HepG2 (cell line): Measurements from ENCODE around the gene TM7SF3. TPM values are rescaled to one million over a fixed set of nuclear protein-coding genes. Genes with fewer than 3 reads are reported as not detected.

Experiments
- ATAC-seq: fragments of 200-7000 bp; cut with Tn5 transposase; 3 replicates; pipeline ENCODE4 v1.9.1; 2020; ENCODE audit warnings: mild to moderate bottlenecking, moderate library complexity
- BruUV-seq: library from RNA; stranded (reverse); fragments of 400-500 nt; replicated peaks from 2 replicates; lab custom pipeline; 2021; lab: Mats Ljungman, UMichigan
- CTCF ChIA-PET: fragments of 300-600 bp; formaldehyde crosslinking; extraction: SDS; loops from one replicate; lab custom pipeline; 2021; ENCODE audit warnings: low total read pairs, inconsistent platforms, low intra/inter-chr PET ratio; lab: Yijun Ruan, JAX
- POLR2A ChIA-PET: fragments of 350-600 bp; sonication (Branson Sonifier 250); formaldehyde crosslinking; loops from one replicate; lab custom pipeline; 2020; ENCODE audit warnings: antibody characterized with exemption, inconsistent platforms; lab: Yijun Ruan, JAX
- DNase-seq: peaks from one replicate; pipeline ENCODE4 v3.0.0-alpha.2; 2015; ENCODE audit warnings: low spot score
- FAIRE-seq: peaks from 3 replicates; lab custom pipeline; 2011; peaks lifted over from hg19 to GRCh38; lab: Jason Lieb, UNC
- H2AFZ ChIP-seq: one replicate; pipeline ENCODE4 v1.6.1; 2011; ENCODE audit warnings: low read length, inconsistent platforms
- H3K27ac ChIP-seq: fragments of 300-600 bp; 3 replicates; pipeline ENCODE4 v1.8.0; 2011; ENCODE audit warnings: mixed run types, mild to moderate bottlenecking, mixed read lengths, low read length, inconsistent platforms; ENCODE audit not compliant: insufficient read depth; ENCODE audit errors: extremely low read length
- H3K27me3 ChIP-seq, 2 experiments: fragments of 200-600 bp in 1 of 2; 2 replicates in 1 of 2; 3 replicates in 1 of 2; pipeline versions ENCODE4 v1.6.0 to v1.8.0; 2011; ENCODE audit warnings: low read length in 2 of 2, mild to moderate bottlenecking in 2 of 2, moderate library complexity in 2 of 2, inconsistent platforms in 1 of 2; ENCODE audit not compliant: insufficient read depth in 2 of 2, control insufficient read depth in 1 of 2
- H3K36me3 ChIP-seq, 2 experiments: fragments of 200-600 bp in 1 of 2; replicated peaks in 1 of 2; 2 replicates in 1 of 2; 3 replicates in 1 of 2; pipeline versions ENCODE4 v1.5.1 to v1.8.0; 2011; ENCODE audit warnings: low read length in 2 of 2, inconsistent platforms in 1 of 2; ENCODE audit not compliant: insufficient read depth in 2 of 2, control insufficient read depth in 1 of 2
- H3K4me1 ChIP-seq: 2 replicates; pipeline ENCODE4 v1.5.1; 2012; ENCODE audit warnings: low read length, inconsistent platforms; ENCODE audit not compliant: insufficient read depth
- H3K4me2 ChIP-seq: 2 replicates; pipeline ENCODE4 v1.6.0; 2011; ENCODE audit warnings: low read depth, low read length, inconsistent platforms
- H3K4me3 ChIP-seq, 3 experiments: fragments of 200-600 bp in 1 of 3; sonication (generic), shearing (Covaris generic) in 1 of 3; replicated peaks in 1 of 3; 2 replicates each; pipeline ENCODE4 v1.5.1; 2011 to 2016; ENCODE audit warnings: low read length in 3 of 3, inconsistent platforms in 2 of 3, low read depth in 2 of 3, mild to moderate bottlenecking in 2 of 3, control low read depth in 1 of 3, mixed read lengths in 1 of 3; ENCODE audit not compliant: insufficient read depth in 1 of 3
- H3K79me2 ChIP-seq: one replicate; pipeline ENCODE4 v1.6.1; 2011; ENCODE audit warnings: low read length, inconsistent platforms; ENCODE audit not compliant: insufficient read depth
- H3K9ac ChIP-seq: 2 replicates; pipeline ENCODE4 v1.6.0; 2011; ENCODE audit warnings: mild to moderate bottlenecking, low read depth, low read length, inconsistent platforms; ENCODE audit not compliant: insufficient read depth
- H3K9me3 ChIP-seq: 2 replicates; pipeline ENCODE4 v1.5.1; 2012; ENCODE audit warnings: mild to moderate bottlenecking, low read length
- H4K20me1 ChIP-seq: 2 replicates; pipeline ENCODE4 v1.6.0; 2011; ENCODE audit warnings: inconsistent platforms, mild to moderate bottlenecking, low read length, moderate library complexity; ENCODE audit not compliant: insufficient read depth
- IRX3 ChIP-seq: sonication (generic); formaldehyde crosslinking; IDR thresholded peaks from 2 replicates; pipeline ENCODE4 v1.8.1; 2023; ENCODE audit warnings: mild to moderate bottlenecking, low read depth, missing genetic modification reagents, borderline replicate concordance
- KLF16 ChIP-seq, 2 experiments: sonication (generic) in 1 of 2; formaldehyde crosslinking in 1 of 2; IDR thresholded peaks; 2 replicates each; pipeline versions ENCODE4 v1.6.1 to v1.8.0; 2016 to 2023; ENCODE audit warnings: missing genetic modification reagents in 2 of 2, missing compliant biosample characterization in 1 of 2
- MATR3 ChIP-seq: sonication (generic); formaldehyde crosslinking; IDR thresholded peaks from 2 replicates; pipeline ENCODE4 v1.4.0; 2020; ENCODE audit warnings: missing genetic modification reagents
- MEIS2 ChIP-seq: sonication (generic); formaldehyde crosslinking; IDR thresholded peaks from 2 replicates; pipeline ENCODE4 v1.9.0; 2021; ENCODE audit warnings: mild to moderate bottlenecking, missing genetic modification reagents
- SP5 ChIP-seq: IDR thresholded peaks from 2 replicates; pipeline ENCODE4 v1.6.1; 2016; ENCODE audit warnings: low read depth, borderline replicate concordance
- TEF ChIP-seq: sonication (generic); formaldehyde crosslinking; IDR thresholded peaks from 2 replicates; pipeline ENCODE4 v1.5.0; 2020; ENCODE audit warnings: missing genetic modification reagents
- ZNF317 ChIP-seq: sonication (generic); formaldehyde crosslinking; IDR thresholded peaks from 2 replicates; pipeline ENCODE4 v1.5.0; 2020; ENCODE audit warnings: mild to moderate bottlenecking, missing genetic modification reagents
- ZNF333 ChIP-seq: sonication (generic); formaldehyde crosslinking; IDR thresholded peaks from 2 replicates; pipeline ENCODE4 v1.4.0; 2020; ENCODE audit warnings: mild to moderate bottlenecking, missing genetic modification reagents, borderline replicate concordance
- ZNF354B ChIP-seq: sonication (generic); formaldehyde crosslinking; IDR thresholded peaks from 2 replicates; pipeline ENCODE4 v1.8.0; 2022; ENCODE audit warnings: mild to moderate bottlenecking, missing genetic modification reagents
- ZNF746 ChIP-seq: sonication (generic); formaldehyde crosslinking; IDR thresholded peaks from 2 replicates; pipeline ENCODE4 v1.8.0; 2022; ENCODE audit warnings: mild to moderate bottlenecking, missing genetic modification reagents
- WGBS: methylation state at CpG from one replicate; pipeline ENCODE4 v1.1.6; 2017; ENCODE audit warnings: low lambda C conversion rate; 5-methylcytosine and 5-hydroxymethylcytosine counted together
- in situ Hi-C: cut with HindIII; loops from 2 replicates; pipeline ENCODE4 v1.10.0; 2017; ENCODE audit warnings: low pct_unique_long_range_greater_than_20kb; ENCODE audit not compliant: extremely low pct_ligation_motif_present
- intact Hi-C: fragments of 100-400 bp; cut with micrococcal nuclease; formaldehyde crosslinking; loops from one replicate; pipeline ENCODE4 v1.10.0; 2022; ENCODE audit not compliant: unreplicated experiment
- polyA plus RNA-seq, 8 experiments: library from polyadenylated mRNA; depleted of rRNA in 3 of 8; stranded (reverse) in 7 of 8; unstranded in 1 of 8; fragments of >200 nt; fragmentation: Illumina TruSeq in 4 of 8; extraction: Trizol in 4 of 8; gene quantifications; 2 replicates each; pipeline versions ENCODE4 v1.2.1 to v1.2.3, GENCODE V29; 2011 to 2016; ENCODE audit warnings: low read depth in 4 of 8, missing spikeins in 1 of 8, mixed read lengths in 1 of 8; ENCODE audit not compliant: insufficient read depth in 1 of 8
- total RNA-seq, 5 experiments: library from RNA; depleted of rRNA; stranded (reverse); fragments of >200 nt; fragmentation: Illumina TruSeq; extraction: Trizol; gene quantifications; 2 replicates each; pipeline ENCODE4 v1.2.3, GENCODE V29; 2016; ENCODE audit warnings: low read depth in 1 of 5
- TF ChIP-seq, protein P1 (sequence below): sonication (generic); formaldehyde crosslinking; IDR thresholded peaks from 2 replicates; pipeline ENCODE4 v1.4.0; 2020; ENCODE audit warnings: missing genetic modification reagents

Gene TM7SF3
- total and polyA plus RNA-seq, 2 of the 13 experiments (the other 11 are each of a cell fraction or from before 2014, with no cell fraction given): 116 to 142 TPM

DNA sequence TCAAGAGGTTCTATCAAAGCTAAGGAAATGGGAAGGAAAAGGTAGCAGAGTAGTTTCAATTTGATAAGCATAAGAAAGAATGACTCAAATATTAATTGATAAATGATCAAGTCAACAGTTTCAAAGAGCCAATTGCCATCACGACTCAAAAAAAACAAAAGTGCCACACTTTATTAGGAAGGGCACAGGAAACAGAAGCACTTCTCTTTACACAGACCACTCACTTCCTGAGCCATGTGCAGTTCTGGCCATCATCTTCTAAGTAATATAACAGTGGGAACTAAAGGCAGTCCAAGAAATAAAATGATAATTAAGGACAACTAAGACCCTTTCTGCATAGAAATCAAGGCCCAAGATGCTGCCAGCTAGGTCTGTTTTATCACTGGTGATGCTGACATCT is 13.2 kb downstream of the TM7SF3 start:
- no TSS peak for BruUV-seq
- 100% methylated on average over 1 of the region's 1 CpG for WGBS
- Histone ChIP-seq H3K27ac (no peak overlapping the region), H3K27me3 (no peaks in the 10 kb centered on the region), H3K9me3 (no peaks in the 10 kb centered on the region), H3K79me2 (peaks cover 25% of the 10 kb centered on the region), H3K4me3 (no peak overlapping the region), H3K36me3 (peaks cover 4 to 18% of the 10 kb centered on the region in 2 experiments), H2AFZ (no peak overlapping the region), H3K4me1 (peaks cover 24% of the 10 kb centered on the region), H3K4me2 (no peak overlapping the region), H4K20me1 (no peaks in the 10 kb centered on the region), H3K9ac (no peak overlapping the region)
- in situ Hi-C loops (no loop called here), intact Hi-C loops (no loop called here)
- CTCF ChIA-PET: no interaction called here
- DNase-seq: no peak
- no peak for ATAC-seq
- FAIRE-seq: no peak
- POLR2A ChIA-PET: no interaction called here
- TF ChIP-seq ZNF354B (no peak), IRX3 (CRISPR knock-in tag) (no peak), ZNF746 (CRISPR knock-in tag) (no peak)
- TF ChIP-seq, protein P1, sequence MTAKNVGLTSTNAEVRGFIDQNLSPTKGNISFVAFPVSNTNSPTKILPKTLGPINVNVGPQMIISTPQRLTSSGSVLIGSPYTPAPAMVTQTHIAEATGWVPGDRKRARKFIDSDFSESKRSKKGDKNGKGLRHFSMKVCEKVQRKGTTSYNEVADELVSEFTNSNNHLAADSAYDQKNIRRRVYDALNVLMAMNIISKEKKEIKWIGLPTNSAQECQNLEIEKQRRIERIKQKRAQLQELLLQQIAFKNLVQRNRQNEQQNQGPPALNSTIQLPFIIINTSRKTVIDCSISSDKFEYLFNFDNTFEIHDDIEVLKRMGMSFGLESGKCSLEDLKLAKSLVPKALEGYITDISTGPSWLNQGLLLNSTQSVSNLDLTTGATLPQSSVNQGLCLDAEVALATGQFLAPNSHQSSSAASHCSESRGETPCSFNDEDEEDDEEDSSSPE (CRISPR knock-in tag): no peak

DNA sequence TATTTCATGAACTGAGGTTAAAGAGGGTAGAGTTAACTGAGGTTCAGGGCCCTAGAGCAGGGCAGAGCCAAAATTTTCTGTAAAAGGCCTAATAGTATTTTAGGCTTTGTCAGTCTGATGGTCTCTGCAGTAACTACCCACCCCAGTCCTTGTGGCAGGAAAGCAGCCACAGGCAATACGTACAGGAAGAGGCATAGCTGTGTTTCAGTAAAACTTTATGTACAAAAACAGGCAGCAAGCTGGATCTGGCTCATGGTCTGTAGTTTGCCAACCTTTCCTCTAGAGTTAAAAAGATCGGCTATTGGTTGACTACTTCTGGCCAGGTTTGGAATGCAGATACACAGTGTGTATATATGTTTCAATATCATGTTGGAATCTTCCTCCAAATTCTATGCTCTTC is 17.2 kb downstream of the TM7SF3 start:
- Histone ChIP-seq H4K20me1 (no peaks in the 10 kb centered on the region), H3K9ac (no peak overlapping the region), H3K4me3 (no peak overlapping the region), H3K4me1 (peaks cover 2% of the 10 kb centered on the region; the same call in 1 of the 2 replicates), H3K4me2 (no peak overlapping the region), H2AFZ (no peak overlapping the region), H3K9me3 (no peaks in the 10 kb centered on the region), H3K27me3 (no peaks in the 10 kb centered on the region), H3K36me3 (peaks cover 10 to 45% of the 10 kb centered on the region in 2 experiments), H3K27ac (no peak overlapping the region), H3K79me2 (peaks cover 2% of the 10 kb centered on the region)
- FAIRE-seq: no peak
- WGBS: 94% methylated on average over 2 of the region's 2 CpGs
- no peak for DNase-seq
- no TSS peak for BruUV-seq
- CTCF ChIA-PET: no interaction called here
- POLR2A ChIA-PET: no interaction called here
- no peak for ATAC-seq
- in situ Hi-C loops: no loop called here
- intact Hi-C loops: no loop called here
- TF ChIP-seq MEIS2 (CRISPR knock-in tag): no peak
- no peak for TF ChIP-seq MATR3
- no peak for TF ChIP-seq ZNF317 (CRISPR knock-in tag)
- TF ChIP-seq TEF (CRISPR knock-in tag): no peak
- TF ChIP-seq ZNF333: no peak
- TF ChIP-seq KLF16 (CRISPR knock-in tag; IDR thresholded peaks at IDR 0.05): no peak
- no peak for TF ChIP-seq SP5 (CRISPR knock-in tag)
